Common myeloid progenitor, CD34-positive (primary cell): Measurements from ENCODE around the gene ABL2.

Experiments used
- CTCF ChIA-PET: fragments of 350-600 bp; sonication (Branson Sonifier 250); formaldehyde crosslinking; loops from one replicate; lab custom pipeline; 2021; ENCODE audit warnings: antibody characterized with exemption; lab: Charles Lee
- POLR2A ChIA-PET: fragments of 350-600 bp; sonication (Branson Sonifier 250); formaldehyde crosslinking; loops from one replicate; lab custom pipeline; 2021; ENCODE audit warnings: antibody characterized with exemption; lab: Charles Lee
- DNase-seq, 3 donors: peaks; one replicate each; pipeline versions ENCODE4 v3.0.0 to v3.0.0-alpha.2; 2013
- H3K27ac ChIP-seq, 2 experiments: 1 replicate in 1 of 2; 2 replicates in 1 of 2; pipeline ENCODE4 v1.7.0; 2013; ENCODE audit warnings: inconsistent platforms in 2 of 2, low read length in 2 of 2, mild to moderate bottlenecking in 2 of 2, low read depth in 1 of 2, moderate library complexity in 1 of 2; ENCODE audit not compliant: severe bottlenecking in 2 of 2, insufficient read depth in 1 of 2, poor library complexity in 1 of 2
- H3K27me3 ChIP-seq, 5 experiments: replicated peaks in 2 of 5; 1 replicate in 3 of 5; 2 replicates in 2 of 5; pipeline versions ENCODE4 v1.6.1 to v1.7.0; 2013; ENCODE audit warnings: low read length in 4 of 5, mild to moderate bottlenecking in 2 of 5, moderate library complexity in 2 of 5, inconsistent platforms in 1 of 5; ENCODE audit not compliant: insufficient read depth in 5 of 5, control insufficient read depth in 4 of 5
- H3K36me3 ChIP-seq, 4 experiments: 1 replicate in 2 of 4; 2 replicates in 2 of 4; pipeline versions ENCODE4 v1.6.1 to v1.7.0; 2013; ENCODE audit warnings: low read length in 3 of 4, control low read depth in 1 of 4, mild to moderate bottlenecking in 1 of 4; ENCODE audit not compliant: control insufficient read depth in 4 of 4, insufficient read depth in 4 of 4
- H3K4me1 ChIP-seq, 4 experiments: 1 replicate in 3 of 4; 2 replicates in 1 of 4; pipeline versions ENCODE4 v1.6.1 to v1.7.1; 2013; ENCODE audit warnings: low read length in 3 of 4, mild to moderate bottlenecking in 3 of 4, control low read depth in 1 of 4, inconsistent platforms in 1 of 4, moderate library complexity in 1 of 4; ENCODE audit not compliant: control insufficient read depth in 4 of 4, insufficient read depth in 4 of 4; ENCODE audit errors: control extremely low read depth in 1 of 4
- H3K4me3 ChIP-seq, 7 experiments: 1 replicate in 4 of 7; 2 replicates in 3 of 7; pipeline versions ENCODE4 v1.5.1 to v1.7.0; 2013; ENCODE audit warnings: mild to moderate bottlenecking in 7 of 7, low read length in 6 of 7, moderate library complexity in 6 of 7, inconsistent platforms in 2 of 7, low read depth in 2 of 7, control low read depth in 1 of 7; ENCODE audit not compliant: insufficient read depth in 4 of 7, control insufficient read depth in 1 of 7; ENCODE audit errors: extremely low read depth in 1 of 7
- H3K9me3 ChIP-seq, 5 experiments: 1 replicate in 4 of 5; 2 replicates in 1 of 5; pipeline versions ENCODE4 v1.6.1 to v1.7.1; 2013; ENCODE audit warnings: low read length in 4 of 5, mild to moderate bottlenecking in 2 of 5, inconsistent platforms in 1 of 5, low read depth in 1 of 5, moderate library complexity in 1 of 5; ENCODE audit not compliant: control insufficient read depth in 4 of 5, insufficient read depth in 2 of 5; ENCODE audit errors: control extremely low read depth in 1 of 5
- WGBS: methylation state at CpG from one replicate; pipeline ENCODE4 v1.1.5; 2013; ENCODE audit not compliant: insufficient coverage; 5-methylcytosine and 5-hydroxymethylcytosine counted together

Gene ABL2

DNA sequence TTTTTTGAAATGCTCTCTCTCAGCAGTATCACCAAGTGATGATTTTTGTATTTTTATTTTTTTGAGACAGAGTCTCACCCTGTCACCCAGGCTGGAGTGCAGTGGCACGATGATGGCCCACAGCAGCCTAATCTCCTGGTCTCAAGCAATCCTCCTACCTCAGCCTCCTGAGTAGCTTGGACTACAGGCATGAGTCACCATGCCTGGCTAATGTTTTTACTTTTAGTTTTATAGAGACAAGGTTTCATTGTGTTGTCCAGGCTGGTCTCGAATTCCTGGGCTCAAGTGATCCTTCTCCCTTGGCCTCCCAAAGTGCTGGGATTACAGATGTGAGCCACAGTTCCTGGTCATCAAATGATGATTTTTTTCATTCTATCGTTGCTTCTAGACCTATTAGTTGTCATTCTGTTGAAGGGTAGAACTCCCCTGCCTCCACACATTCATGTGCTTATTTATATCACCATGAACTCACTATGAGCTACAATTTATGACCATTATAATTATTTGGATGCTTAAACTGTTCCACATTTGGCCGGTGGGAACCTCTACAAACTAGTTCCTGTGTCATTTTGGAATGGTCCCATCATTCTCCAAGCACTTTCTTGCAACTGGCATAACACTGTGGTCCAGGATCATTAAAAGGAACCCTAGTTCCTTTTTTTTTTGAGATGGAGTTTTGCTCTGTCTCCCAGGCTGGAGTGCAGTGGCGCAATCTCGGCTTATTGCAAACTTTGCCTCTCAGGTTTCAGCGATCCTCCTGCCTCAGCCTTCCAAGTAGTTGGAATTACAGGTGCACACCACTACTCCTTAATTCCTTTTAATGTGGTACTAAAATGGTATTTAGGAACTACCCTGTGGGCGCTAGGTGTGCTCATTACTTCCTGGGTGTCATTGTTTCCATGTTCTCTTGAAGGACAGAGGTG lies 167.9 kb downstream of the ABL2 start:
- H3K36me3 ChIP-seq: peaks cover 10 to 37% (median 17%) of the 10 kb centered on the region in 4 experiments
- POLR2A ChIA-PET: no interaction called here
- WGBS: no CpG with 5 or more reads among the region's 8 CpGs
- CTCF ChIA-PET: interaction anchor here (0.7 to 0.9 kb wide), 2 partner anchors 17 to 37 kb away, joined by 3 read pairs; no protein-coding TSS in a partner anchor
- H3K4me1 ChIP-seq: no peaks in the 10 kb centered on the region
- H3K9me3 ChIP-seq: peaks cover 0 to 3% (median 1%) of the 10 kb centered on the region in 5 experiments
- no peak overlapping the region for H3K4me3 ChIP-seq
- H3K27me3 ChIP-seq: no peaks in the 10 kb centered on the region
- no peak overlapping the region for H3K27ac ChIP-seq
- DNase-seq: no peak

DNA sequence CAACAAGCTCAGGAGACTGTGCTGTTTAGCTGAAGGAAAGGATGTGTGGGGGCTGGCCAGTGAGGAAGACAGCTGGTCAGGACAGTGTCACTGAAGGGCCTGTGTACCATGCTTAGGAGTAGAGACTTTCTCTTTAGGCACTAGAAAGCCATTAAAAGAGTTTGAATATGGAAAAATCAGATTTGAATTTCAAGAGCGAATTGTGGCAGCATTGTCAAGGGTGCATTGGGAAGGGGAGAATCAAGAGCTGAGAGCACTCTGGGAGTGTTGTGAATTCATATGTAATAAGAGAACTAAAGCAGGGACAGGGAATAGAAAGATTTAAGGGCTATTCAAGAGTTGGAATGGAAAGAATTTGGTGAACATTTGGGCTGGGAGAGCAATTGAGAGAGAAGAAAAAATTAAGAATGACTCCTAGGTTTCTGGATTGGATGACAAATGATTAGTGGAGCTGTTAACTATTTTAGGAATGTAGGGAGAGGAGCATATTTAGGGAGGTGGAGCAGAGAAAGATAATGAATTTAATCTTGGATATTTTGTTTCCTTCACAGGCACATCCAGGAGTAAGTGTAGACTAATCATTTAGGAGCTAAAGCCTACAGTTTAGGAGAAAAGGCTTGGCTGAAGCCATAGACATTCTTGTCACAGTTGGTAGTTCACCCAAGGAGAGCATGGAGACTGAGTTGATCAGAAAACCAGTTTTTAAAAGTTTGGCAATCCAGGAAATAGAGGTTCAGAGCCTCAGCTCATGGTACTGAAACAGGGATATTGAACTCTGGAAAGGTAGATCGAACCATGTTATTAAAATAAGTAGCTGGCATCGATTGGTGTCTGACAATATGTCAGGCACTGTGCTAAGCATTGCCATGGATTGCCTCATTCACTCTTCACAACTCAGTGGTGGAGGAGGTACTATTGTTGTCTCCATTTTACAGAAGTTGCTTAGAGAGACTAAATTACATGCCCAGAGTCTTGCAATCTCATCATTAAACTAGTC lies 170.7 kb downstream of the ABL2 start:
- no peak for DNase-seq
- WGBS: 96% methylated on average over 3 of the region's 3 CpGs
- CTCF ChIA-PET: interaction anchor here (0.6 to 1.5 kb wide), 4 partner anchors 9 to 141 kb away, joined by 3 to 4 read pairs (median 3); no protein-coding TSS in a partner anchor
- POLR2A ChIA-PET: no interaction called here
- no peaks in the 10 kb centered on the region for H3K27me3 ChIP-seq
- H3K27ac ChIP-seq: no peak overlapping the region
- H3K4me1 ChIP-seq: no peaks in the 10 kb centered on the region
- H3K4me3 ChIP-seq: no peak overlapping the region
- H3K9me3 ChIP-seq: peaks cover 0 to 12% (median 3%) of the 10 kb centered on the region in 5 experiments
- peaks cover 20 to 36% (median 22%) of the 10 kb centered on the region in 4 experiments for H3K36me3 ChIP-seq

DNA sequence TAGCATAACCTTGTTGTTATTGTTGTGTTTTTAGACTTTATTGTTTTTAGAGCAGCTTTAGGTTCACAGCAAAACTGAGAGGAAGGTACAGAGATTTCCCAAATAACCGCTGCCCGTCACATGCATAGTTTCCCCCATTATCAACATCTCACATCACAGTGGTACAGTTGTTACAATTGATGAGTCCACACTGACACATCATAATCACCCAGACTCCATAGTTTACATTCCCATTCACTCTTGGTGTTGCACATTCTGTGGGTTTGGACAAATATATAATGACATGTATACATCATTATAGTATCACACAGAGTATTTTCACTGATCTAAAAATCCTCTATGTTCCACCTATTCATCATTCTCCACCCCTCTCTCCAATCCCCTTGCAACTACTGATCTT lies 173.5 kb downstream of the ABL2 start:
- peaks cover 0 to 12% (median 3%) of the 10 kb centered on the region in 5 experiments for H3K9me3 ChIP-seq
- no peak overlapping the region for H3K4me3 ChIP-seq
- H3K4me1 ChIP-seq: peaks cover 0 to 3% (median 1%) of the 10 kb centered on the region in 4 experiments
- ChIA-PET POLR2A (no interaction called here), CTCF (interaction anchor here (0.6 kb wide), 1 partner anchor 837 kb away, joined by 3 read pairs; no protein-coding TSS in a partner anchor)
- H3K36me3 ChIP-seq: peaks cover 17 to 27% (median 21%) of the 10 kb centered on the region in 4 experiments
- H3K27ac ChIP-seq: no peak overlapping the region
- no peak for DNase-seq
- no peaks in the 10 kb centered on the region for H3K27me3 ChIP-seq
- WGBS: 100% methylated on average over 2 of the region's 2 CpGs

DNA sequence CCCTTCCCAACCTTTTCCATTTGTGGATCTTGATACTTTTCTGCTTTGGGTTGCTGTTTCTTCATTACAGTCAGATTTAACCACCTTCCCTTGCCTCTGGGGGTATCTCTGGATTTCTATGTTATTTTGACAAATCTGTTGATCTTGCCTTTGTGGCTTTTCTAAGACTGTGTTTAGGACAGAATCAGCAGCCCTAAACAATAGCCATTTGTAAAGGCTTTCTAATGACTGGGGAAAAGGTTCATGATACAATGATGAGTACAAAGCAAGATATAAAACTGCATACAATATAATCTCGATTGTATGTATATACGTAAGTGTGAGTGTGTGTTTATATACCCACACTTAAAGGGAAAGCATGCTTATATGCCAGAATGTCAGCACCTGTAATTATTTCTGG lies 176.0 kb downstream of the ABL2 start:
- Histone ChIP-seq H3K9me3 (peaks cover 0 to 12% (median 3%) of the 10 kb centered on the region in 5 experiments), H3K4me3 (no peak overlapping the region), H3K36me3 (peaks cover 13 to 29% (median 21%) of the 10 kb centered on the region in 4 experiments), H3K27ac (no peak overlapping the region), H3K4me1 (peaks cover 0 to 4% (median 1%) of the 10 kb centered on the region in 4 experiments), H3K27me3 (no peaks in the 10 kb centered on the region)
- CTCF ChIA-PET: no interaction called here
- DNase-seq: no peak
- no CpG with 5 or more reads among the region's 2 CpGs for WGBS
- POLR2A ChIA-PET: no interaction called here

DNA sequence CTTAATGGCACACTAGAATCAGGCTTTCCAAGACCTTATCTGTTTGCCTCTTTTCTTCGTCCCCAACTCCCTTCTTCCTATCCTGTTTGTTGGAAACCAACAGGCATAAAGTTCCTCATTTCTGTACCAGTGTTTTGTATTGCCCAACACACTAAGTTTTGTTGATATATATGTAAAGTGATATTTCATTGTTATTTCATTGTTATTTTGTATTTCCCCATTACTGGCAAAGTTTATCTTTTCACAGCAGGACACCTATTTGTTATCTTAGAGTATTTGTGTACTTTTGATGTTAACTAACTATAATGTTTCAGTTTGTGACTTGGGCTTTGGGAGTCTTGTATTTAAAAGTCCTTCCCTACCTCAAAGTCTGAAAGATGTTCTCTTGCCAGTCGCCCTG lies 176.7 kb downstream of the ABL2 start:
- WGBS: no CpG with 5 or more reads among the region's 2 CpGs
- no peak for DNase-seq
- peaks cover 0 to 10% (median 5%) of the 10 kb centered on the region in 4 experiments for H3K4me1 ChIP-seq
- ChIA-PET CTCF (interaction anchor here (0.9 kb wide), 1 partner anchor 16 kb away, joined by 3 read pairs; no protein-coding TSS in a partner anchor), POLR2A (no interaction called here)
- no peak overlapping the region for H3K4me3 ChIP-seq
- H3K36me3 ChIP-seq: peaks cover 13 to 29% (median 20%) of the 10 kb centered on the region in 4 experiments
- peaks cover 0 to 12% (median 3%) of the 10 kb centered on the region in 5 experiments for H3K9me3 ChIP-seq
- H3K27ac ChIP-seq: no peak overlapping the region
- H3K27me3 ChIP-seq: no peaks in the 10 kb centered on the region
